Retinal pigment epithelial cell (primary cell): ENCODE results near the gene NPEPL1.

Experiments used
- DNase-seq: peaks from one replicate; pipeline ENCODE4 v3.0.0-alpha.2; 2010; ENCODE audit warnings: low read depth
- H3K4me3 ChIP-seq: 2 replicates; pipeline ENCODE4 v1.5.1; 2011; ENCODE audit warnings: mild to moderate bottlenecking, low read length, control low read depth, moderate library complexity
- TF ChIP-seq, protein P1 (sequence below): conservative IDR thresholded peaks from 2 replicates; pipeline ENCODE4 v1.5.1; 2011; ENCODE audit warnings: low read depth, low read length, control low read depth, inconsistent platforms

The NPEPL1 gene

DNA sequence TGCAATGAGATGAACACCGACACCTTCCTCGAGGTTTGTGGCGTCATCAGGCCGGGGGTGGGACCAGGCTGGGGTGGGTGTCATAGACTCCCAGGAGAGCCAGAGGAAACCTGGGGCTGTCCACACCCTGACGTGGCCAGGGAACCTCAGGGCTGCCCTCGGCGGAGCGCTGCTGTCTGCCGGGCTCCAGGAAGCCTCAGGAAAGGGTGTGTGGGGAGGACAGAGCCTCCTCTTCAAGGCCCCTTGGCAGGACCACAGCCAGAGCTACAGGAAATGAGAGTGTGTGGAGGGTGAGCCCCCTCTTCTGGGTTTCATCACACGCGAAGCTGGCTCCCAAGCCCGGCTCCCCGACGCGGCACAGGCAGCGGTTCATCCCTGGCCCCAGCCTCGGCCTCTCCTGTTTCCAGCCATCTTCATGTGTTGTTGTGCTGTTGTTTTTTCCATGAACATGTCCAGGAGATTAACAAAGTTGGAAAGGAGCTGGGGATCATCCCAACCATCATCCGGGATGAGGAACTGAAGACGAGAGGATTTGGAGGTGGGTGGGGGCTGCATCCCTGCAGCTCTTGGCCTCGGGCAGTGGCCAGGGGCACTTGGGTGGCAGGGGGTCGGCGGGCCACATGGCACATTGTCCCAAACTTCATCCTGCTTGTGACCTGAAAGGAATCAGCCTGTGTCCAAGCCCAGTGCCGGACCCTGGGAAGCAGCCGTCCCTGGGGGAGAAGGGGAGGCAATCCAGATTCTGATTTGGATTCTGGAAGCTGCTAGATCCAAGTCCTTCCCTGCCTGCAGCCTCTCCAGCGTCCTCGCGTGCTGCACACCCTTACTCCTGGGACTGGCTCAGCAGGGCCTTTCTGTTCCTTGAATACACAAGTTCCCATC is 6.4 kb downstream of the NPEPL1 start:
- no peak for DNase-seq
- TF ChIP-seq, protein P1, sequence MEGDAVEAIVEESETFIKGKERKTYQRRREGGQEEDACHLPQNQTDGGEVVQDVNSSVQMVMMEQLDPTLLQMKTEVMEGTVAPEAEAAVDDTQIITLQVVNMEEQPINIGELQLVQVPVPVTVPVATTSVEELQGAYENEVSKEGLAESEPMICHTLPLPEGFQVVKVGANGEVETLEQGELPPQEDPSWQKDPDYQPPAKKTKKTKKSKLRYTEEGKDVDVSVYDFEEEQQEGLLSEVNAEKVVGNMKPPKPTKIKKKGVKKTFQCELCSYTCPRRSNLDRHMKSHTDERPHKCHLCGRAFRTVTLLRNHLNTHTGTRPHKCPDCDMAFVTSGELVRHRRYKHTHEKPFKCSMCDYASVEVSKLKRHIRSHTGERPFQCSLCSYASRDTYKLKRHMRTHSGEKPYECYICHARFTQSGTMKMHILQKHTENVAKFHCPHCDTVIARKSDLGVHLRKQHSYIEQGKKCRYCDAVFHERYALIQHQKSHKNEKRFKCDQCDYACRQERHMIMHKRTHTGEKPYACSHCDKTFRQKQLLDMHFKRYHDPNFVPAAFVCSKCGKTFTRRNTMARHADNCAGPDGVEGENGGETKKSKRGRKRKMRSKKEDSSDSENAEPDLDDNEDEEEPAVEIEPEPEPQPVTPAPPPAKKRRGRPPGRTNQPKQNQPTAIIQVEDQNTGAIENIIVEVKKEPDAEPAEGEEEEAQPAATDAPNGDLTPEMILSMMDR, result no peak
- H3K4me3 ChIP-seq, result no peak overlapping the region

DNA sequence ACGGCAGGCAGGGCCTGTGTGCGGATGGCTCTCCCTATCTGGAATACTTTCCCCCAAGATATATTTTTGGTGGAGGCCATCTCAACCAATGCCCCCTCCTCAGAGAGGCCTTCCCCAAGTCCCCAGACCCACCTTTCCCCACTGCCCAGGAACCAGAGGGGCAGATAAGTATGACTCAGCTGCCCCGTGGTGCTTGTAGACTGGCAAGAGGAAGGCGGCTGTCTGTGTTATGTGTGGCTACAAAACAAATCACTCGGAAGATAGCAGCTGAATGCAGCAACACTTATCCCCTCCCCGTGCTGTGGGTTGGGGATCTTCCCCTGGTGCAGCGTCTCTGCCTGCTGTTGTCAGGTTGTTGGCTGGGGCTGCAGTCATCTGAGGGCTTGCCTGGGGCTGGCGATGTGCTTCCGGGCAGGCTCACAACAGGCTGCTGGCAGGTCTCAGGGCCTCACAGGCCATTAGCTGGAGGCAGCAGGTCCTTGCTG is 7.1 kb downstream of the NPEPL1 start:
- no peak for DNase-seq
- H3K4me3 ChIP-seq, result no peak overlapping the region
- TF ChIP-seq, protein P1, result no peak

DNA sequence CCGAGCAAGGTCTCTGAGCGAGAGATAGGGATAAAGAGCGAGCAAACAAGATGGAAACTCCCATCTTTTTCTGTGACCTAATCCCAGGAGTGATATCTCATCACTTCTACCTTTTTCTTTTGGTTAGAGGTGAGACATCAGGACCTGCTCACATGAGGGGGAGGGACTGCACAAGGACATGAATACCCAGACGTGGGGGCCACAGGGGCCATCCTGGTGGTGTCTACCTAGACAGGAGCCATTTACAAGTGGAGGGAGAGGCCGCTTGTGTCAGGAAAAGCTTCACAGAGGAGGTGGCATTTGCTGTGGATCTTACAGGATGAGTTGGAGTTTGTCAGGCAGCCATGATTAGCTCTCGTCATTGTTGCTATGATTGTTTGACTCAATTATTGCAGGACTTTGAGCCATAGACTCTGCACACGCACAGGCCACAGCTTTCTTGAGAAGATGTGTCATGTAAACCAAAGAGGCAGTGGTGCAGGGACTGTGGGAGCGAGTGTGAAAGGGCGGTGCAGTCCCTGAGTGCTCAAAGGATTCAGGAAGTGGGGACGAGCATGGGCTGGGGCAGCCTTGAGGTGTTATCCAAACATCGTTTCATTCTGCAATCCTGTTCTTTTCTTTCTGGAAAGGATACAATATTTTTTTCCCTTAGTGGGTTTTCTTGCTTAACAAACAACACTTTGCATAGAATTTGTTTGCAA is 7.7 kb downstream of the NPEPL1 start:
- TF ChIP-seq, protein P1, result no peak
- DNase-seq, result no peak
- no peak overlapping the region for H3K4me3 ChIP-seq

DNA sequence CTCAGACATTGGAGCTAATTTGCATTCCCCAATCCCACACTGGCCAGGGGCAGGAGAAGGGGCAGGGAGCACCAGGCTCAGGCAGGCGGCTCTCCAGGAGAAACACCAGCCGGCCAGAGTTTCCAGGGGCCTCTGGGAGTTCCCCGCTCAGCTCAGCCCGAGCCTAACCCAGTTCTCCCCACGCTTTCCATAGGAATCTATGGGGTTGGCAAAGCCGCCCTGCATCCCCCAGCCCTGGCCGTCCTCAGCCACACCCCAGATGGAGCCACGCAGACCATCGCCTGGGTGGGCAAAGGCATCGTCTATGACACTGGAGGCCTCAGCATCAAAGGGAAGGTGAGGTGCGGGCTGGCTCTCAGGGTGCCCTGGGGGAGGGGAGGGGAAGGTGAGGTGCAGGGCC is 8.2 kb downstream of the NPEPL1 start:
- TF ChIP-seq, protein P1, result no peak
- no peak overlapping the region for H3K4me3 ChIP-seq
- DNase-seq, result no peak

DNA sequence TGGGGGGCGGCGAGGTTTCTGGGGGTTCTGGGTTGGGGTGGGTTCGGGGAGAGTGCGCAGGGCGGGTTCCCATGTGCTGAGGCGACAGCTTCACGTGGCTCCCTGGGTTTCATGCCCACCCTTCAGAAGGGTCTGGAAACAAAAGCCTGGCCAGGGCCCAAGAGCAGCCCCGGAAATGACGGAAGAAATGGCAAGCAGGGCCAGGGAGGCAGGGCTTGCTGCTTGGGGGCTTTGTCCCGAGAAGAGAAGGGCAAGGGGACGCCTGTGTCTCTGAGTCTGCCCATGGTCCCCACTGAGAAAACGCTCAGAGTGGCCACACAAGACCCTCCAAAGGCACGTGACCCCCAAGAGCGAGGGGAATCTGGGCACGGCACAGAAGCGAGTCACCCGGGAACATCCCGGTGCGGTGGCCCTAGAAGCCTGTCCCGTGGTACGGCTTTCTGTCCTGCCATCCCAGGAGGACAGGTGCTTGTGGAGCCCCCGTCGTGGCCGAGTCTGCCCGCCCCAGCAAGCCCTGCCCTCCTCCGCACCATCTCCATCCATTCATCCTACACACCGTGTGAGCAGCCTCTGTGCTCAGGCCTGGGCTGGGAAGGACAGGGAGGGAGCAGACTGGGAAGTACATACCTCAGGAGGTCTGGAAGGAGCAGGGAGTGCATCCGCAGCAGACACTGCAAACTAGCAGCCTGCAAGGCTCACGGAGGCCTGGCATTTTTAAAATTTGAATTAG is 9.0 kb downstream of the NPEPL1 start:
- no peak overlapping the region for H3K4me3 ChIP-seq
- DNase-seq, result no peak
- TF ChIP-seq, protein P1, result no peak

DNA sequence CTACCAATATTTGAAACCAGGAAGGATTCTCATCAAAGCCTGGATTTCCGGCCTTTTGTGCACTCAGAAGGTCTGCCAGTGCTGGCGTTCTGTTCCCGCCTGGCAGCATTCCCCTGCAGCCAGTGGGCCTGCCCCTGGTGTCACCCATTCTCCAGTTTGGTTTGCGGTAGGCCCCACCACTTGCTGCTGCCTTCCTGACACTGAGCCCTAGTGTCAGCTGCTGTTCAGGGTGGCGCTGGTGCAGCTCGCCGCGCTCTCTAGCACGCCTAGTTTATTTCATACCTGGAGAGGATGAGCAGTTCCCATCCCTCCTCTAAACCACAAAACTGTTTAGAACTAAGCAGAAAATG is 9.5 kb downstream of the NPEPL1 start:
- no peak for DNase-seq
- no peak overlapping the region for H3K4me3 ChIP-seq
- TF ChIP-seq, protein P1, result no peak
